Inflammatory macrophage treated with lipopolysaccharide for 4 hours (primary cell): ENCODE results near the gene WFDC5.
"Not testable (repeated sequence)": the region's sequence is repeated elsewhere in the genome, so short reads cannot be mapped to it uniquely, and the experiment has no call there.

ENCODE experiments used
- DNase-seq: peaks from one replicate; pipeline ENCODE4 v3.0.0-alpha.2; 2020

Gene WFDC5

GRCh38 chr20:45114465-45115385 lies at the start of gene WFDC5:
Gene WFDC5, minus strand, starts transcription at chr20:45115174. Its CDS starts 91 bp downstream, at chr20:45115083.
- DNase-seq, result no peak

- DNase-seq, result peak; percentile 48
These were observed 48.3 kb upstream of the WFDC5 start for GRCh38 chr20:45163083-45163803.

GRCh38 chr20:45157962-45158361 lies 43.0 kb upstream of the WFDC5 start:
- no peak for DNase-seq

- peak; percentile 69 for DNase-seq
These were observed 41.7 kb upstream of the WFDC5 start for GRCh38 chr20:45156713-45157112.

- peak; percentile 55 for DNase-seq
These were observed 39.8 kb upstream of the WFDC5 start for GRCh38 chr20:45154794-45155193.

GRCh38 chr20:45154183-45154582 lies 39.2 kb upstream of the WFDC5 start:
- DNase-seq, result no peak

- peak; percentile 83 for DNase-seq
These were observed 38.8 kb upstream of the WFDC5 start for GRCh38 chr20:45153752-45154151.

- DNase-seq, result no peak
These were observed 38.2 kb upstream of the WFDC5 start for GRCh38 chr20:45153147-45153546.

GRCh38 chr20:45152405-45152804 lies 37.4 kb upstream of the WFDC5 start:
- no peak for DNase-seq

GRCh38 chr20:45149062-45149461 lies 34.1 kb upstream of the WFDC5 start:
- no peak for DNase-seq

GRCh38 chr20:45140836-45141235 lies 25.9 kb upstream of the WFDC5 start:
- DNase-seq, result no peak

GRCh38 chr20:45139733-45140375 lies 24.9 kb upstream of the WFDC5 start:
- DNase-seq, result not testable (repeated sequence)

GRCh38 chr20:45138561-45139300 lies 23.8 kb upstream of the WFDC5 start:
- peak; percentile 73 for DNase-seq

- no peak for DNase-seq
These were observed 21.9 kb upstream of the WFDC5 start for GRCh38 chr20:45136911-45137310.

GRCh38 chr20:45128099-45128498 lies 13.1 kb upstream of the WFDC5 start:
- no peak for DNase-seq

- no peak for DNase-seq
These were observed 9.4 kb upstream of the WFDC5 start, which contains the start of gene WFDC12 for GRCh38 chr20:45124365-45124764. Gene WFDC12, minus strand, starts transcription at chr20:45124465. Its CDS starts 18 bp downstream, at chr20:45124447.

- DNase-seq, result no peak
These were observed 6.4 kb upstream of the WFDC5 start for GRCh38 chr20:45121388-45121787.

- DNase-seq, result no peak
These were observed 4.7 kb upstream of the WFDC5 start for GRCh38 chr20:45119556-45120266.

- DNase-seq, result no peak
These were observed 3.1 kb upstream of the WFDC5 start for GRCh38 chr20:45118028-45118427.

GRCh38 chr20:45117581-45117980 lies 2.6 kb upstream of the WFDC5 start:
- no peak for DNase-seq

GRCh38 chr20:45115829-45116228 lies 855 bp upstream of the WFDC5 start:
- DNase-seq, result no peak

- DNase-seq, result no peak
These were observed 406 bp upstream of the WFDC5 start for GRCh38 chr20:45115386-45115774.
